ENCODE measurements around the gene SOAT2.

SOAT2 gene

DNA sequence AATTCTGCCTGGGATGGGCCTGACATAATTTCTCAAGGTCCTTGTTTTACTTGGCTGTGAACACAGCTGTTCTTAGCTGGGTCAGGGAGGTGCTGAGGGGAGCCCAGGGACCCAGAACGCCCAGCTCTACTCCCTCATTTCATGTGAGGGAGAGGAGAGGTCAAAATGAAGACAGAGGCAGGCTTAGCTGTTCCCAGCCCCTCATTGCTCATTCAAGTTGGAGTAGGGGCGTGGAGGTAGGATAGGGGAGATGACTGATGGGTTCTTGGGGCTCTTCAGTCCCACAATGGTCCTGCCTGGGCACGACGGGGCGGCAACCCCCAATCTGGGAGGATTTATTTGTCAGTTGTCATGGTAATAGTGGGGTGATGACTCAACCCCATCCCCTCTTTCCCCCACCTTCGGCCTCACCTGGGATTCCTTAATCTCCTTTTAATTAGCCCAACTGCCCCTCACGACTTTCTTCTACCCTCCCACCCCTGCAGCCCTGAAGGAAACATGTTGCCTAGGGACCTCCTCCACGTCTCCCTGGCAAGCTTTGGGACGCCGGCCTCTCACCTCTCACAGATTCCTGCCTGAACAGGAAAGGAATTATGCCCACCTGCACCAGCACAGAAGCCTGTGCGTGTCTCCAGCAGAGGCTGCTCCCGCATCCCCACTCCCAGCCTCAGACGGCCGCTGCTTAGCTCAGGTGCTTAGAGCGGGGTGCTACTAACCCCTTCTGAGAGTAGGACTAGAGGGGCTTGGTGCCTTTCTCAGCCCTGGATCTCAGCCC, 34.3 kb upstream of the SOAT2 start:
- Mint-ChIP-seq H3K27ac (no peak overlapping the region), H3K4me3 (no peak overlapping the region), H3K4me1 (peaks cover 10% of the 10 kb centered on the region), H3K27me3 (no peaks in the 10 kb centered on the region), H3K9me3 (no peaks in the 10 kb centered on the region), H3K36me3 (peaks cover 45% of the 10 kb centered on the region)
- CTCF ChIA-PET = interaction anchor here (1.1 to 12.1 kb wide), 4 partner anchors 11 to 31 kb away, joined by 3 to 250 read pairs (median 25); partner anchors contain the start of genes IGFBP6, SOAT2 and SPRYD3
- no peak for DNase-seq

DNA sequence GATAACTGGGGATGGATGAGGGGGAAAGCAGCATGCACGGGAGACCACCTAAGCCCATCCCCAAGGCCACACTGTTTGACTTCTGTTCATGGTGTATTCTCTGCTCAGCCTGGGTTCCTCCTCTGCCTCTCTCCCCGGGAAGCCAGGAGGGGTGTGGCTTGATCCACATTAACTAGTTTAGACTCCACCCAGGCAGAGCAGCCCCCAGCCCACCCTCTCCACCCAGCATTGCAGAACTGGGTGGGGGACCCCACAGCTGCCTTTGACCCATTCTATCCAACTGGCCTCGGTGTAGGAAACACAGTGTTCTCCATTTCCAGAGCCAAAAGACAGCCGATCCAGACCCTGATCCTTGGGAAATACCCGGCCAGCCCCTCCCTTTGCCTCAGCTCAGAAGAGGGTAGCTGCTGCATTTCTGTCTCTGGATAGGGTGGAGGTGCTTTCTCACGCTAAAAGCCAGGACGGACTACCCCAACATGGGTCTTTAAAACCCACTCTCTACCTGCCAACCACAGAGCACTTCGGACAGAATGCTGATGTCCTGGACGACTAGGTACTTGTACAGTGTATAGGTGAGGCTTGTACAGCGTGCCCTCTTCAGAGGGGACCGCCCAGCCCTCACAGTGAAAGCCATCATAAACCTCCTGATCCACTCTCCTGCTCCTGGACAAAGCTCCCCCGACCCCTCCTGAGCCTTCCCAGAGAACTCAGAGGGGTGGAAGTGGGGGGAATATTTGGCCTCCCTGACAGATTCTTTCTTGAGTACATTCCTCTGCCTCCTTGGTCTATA, 33.5 kb upstream of the SOAT2 start:
- Mint-ChIP-seq H3K4me1 (peaks cover 10% of the 10 kb centered on the region), H3K27ac (no peak overlapping the region), H3K27me3 (no peaks in the 10 kb centered on the region), H3K36me3 (peaks cover 46% of the 10 kb centered on the region), H3K9me3 (no peaks in the 10 kb centered on the region), H3K4me3 (no peak overlapping the region)
- CTCF ChIA-PET = interaction anchor here (12.1 kb wide), 1 partner anchor 30 kb away, joined by 250 read pairs; the partner anchor contains the start of genes IGFBP6 and SOAT2
- no peak for DNase-seq

GRCh38 chr12:53070877-53071492, 32.3 kb upstream of the SOAT2 start:
- no peak for DNase-seq
- H3K9me3 Mint-ChIP-seq = no peaks in the 10 kb centered on the region
- no peak overlapping the region for H3K4me3 Mint-ChIP-seq
- peaks cover 46% of the 10 kb centered on the region for H3K36me3 Mint-ChIP-seq
- no peak overlapping the region for H3K27ac Mint-ChIP-seq
- H3K4me1 Mint-ChIP-seq = peaks cover 8% of the 10 kb centered on the region
- no peaks in the 10 kb centered on the region for H3K27me3 Mint-ChIP-seq
- CTCF ChIA-PET = interaction anchor here (12.1 kb wide), 1 partner anchor 29 kb away, joined by 250 read pairs; the partner anchor contains the start of genes IGFBP6 and SOAT2

DNA sequence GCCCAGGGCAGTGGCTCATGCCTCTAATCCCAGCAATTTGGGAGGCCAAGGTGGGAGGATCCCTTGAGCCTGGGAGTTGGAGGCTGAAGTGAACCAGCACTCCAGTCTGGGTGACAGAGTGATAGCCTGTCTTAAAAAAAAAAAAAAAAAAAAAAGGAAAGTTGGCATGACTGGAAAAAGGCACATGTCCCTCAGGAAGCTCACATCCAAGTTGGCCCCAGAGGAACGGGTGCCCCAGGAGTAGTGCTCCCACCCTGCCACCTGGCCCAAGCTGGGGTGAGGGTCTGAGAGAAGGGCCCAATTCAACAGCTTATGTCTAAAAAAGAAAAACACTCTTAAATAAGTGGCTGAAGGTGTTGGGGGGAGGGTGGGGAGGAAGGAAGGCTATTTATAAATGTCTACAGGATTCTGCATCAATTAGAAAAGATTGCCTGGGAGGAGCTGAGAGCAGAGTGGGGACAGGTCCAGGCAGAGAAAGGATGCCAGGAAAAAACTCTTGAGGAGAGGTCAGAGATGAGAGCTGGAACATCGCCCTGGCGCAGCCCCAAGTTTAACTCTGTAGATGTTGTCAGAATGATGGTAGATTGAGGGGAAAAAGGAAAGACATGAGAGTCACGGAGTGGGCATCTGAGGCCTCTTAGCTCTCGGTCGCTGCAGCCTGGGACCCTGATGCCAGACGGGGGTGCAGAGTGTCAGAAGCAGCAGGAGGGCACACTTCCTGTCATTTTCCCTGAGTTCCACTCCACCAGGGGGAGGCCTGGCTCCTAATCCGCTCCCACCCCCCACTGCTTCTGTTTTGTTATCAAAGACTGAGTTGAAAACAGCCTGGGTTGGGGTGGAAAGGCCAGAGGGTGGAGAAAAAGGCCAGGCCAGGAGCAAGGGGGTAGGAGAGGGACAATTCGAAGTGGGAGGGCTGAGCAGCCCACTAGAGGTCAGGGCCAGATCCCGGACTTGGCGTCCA, 31.4 kb upstream of the SOAT2 start:
- H3K27ac Mint-ChIP-seq = no peak overlapping the region
- H3K4me1 Mint-ChIP-seq = peaks cover 5% of the 10 kb centered on the region
- no peak overlapping the region for H3K4me3 Mint-ChIP-seq
- no peaks in the 10 kb centered on the region for H3K9me3 Mint-ChIP-seq
- DNase-seq = no peak
- H3K27me3 Mint-ChIP-seq = no peaks in the 10 kb centered on the region
- CTCF ChIA-PET = interaction anchor here (0.7 to 12.1 kb wide), 3 partner anchors 22 to 405 kb away, joined by 3 to 250 read pairs (median 4); partner anchors contain the start of genes IGFBP6 and SOAT2
- H3K36me3 Mint-ChIP-seq = peaks cover 41% of the 10 kb centered on the region

DNA sequence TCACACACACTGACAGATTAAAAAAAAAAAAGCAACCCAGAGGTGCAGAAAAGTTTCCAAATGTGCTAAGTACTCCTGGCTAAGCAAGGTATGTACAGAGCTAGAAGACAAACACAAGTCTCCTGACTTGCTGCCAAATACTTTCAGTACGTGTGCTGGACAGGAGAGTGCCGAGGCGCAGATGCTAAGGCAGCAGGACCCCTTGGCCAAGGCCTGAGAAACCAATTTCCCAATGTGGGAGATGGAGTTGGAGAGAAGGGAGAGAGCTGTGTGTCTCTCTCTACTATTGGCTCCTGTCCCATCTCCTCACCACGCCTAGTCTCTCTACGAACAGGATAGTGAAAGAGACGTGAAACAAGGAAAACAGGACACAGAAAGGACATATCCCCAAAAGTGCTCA, 29.4 kb upstream of the SOAT2 start:
- Mint-ChIP-seq H3K4me1 (peaks cover 20% of the 10 kb centered on the region), H3K27ac (no peak overlapping the region), H3K36me3 (peaks cover 39% of the 10 kb centered on the region), H3K9me3 (no peaks in the 10 kb centered on the region), H3K27me3 (no peaks in the 10 kb centered on the region), H3K4me3 (no peak overlapping the region)
- CTCF ChIA-PET = interaction anchor here (1.0 to 12.1 kb wide), 3 partner anchors 8 to 26 kb away, joined by 3 to 250 read pairs (median 4); partner anchors contain the start of genes IGFBP6 and SOAT2
- DNase-seq = no peak

GRCh38 chr12:53074283-53074998, 28.8 kb upstream of the SOAT2 start:
- peaks cover 39% of the 10 kb centered on the region for H3K36me3 Mint-ChIP-seq
- CTCF ChIA-PET = interaction anchor here (1.0 to 12.1 kb wide), 5 partner anchors 8 to 25 kb away, joined by 3 to 250 read pairs (median 4); partner anchors contain the start of genes IGFBP6 and SOAT2
- H3K4me1 Mint-ChIP-seq = peaks cover 23% of the 10 kb centered on the region
- no peak overlapping the region for H3K27ac Mint-ChIP-seq
- no peak overlapping the region for H3K4me3 Mint-ChIP-seq
- no peaks in the 10 kb centered on the region for H3K27me3 Mint-ChIP-seq
- no peak for DNase-seq
- no peaks in the 10 kb centered on the region for H3K9me3 Mint-ChIP-seq

DNA sequence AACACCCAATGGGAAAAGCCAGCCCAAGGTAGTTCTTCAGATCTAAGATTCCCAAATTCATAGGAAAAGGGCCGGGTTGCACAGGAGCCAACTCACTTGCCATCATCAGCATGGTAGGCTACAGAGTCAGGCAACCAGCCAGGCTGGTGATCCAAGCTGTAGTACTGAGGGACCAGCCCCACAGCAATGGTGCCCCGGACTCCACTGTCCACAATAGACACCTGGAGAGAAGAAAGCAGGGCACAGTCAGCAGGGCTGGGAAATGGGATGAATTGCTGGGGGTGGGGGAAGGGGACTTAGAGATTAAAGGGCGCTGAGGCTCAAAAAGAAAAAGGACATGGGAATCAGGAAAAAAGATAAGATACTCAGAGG, 28.3 kb upstream of the SOAT2 start:
- H3K27me3 Mint-ChIP-seq = no peaks in the 10 kb centered on the region
- H3K36me3 Mint-ChIP-seq = peaks cover 39% of the 10 kb centered on the region
- DNase-seq = no peak
- no peak overlapping the region for H3K4me3 Mint-ChIP-seq
- CTCF ChIA-PET = interaction anchor here (1.0 to 3.2 kb wide), 3 partner anchors 9 to 24 kb away, joined by 3 to 41 read pairs (median 4); no protein-coding TSS in a partner anchor
- H3K4me1 Mint-ChIP-seq = peaks cover 27% of the 10 kb centered on the region
- H3K9me3 Mint-ChIP-seq = no peaks in the 10 kb centered on the region
- no peak overlapping the region for H3K27ac Mint-ChIP-seq

GRCh38 chr12:53076461-53076860, 26.8 kb upstream of the SOAT2 start:
- H3K9me3 Mint-ChIP-seq = no peaks in the 10 kb centered on the region
- no peak for DNase-seq
- H3K27ac Mint-ChIP-seq = no peak overlapping the region
- H3K4me3 Mint-ChIP-seq = no peak overlapping the region
- H3K36me3 Mint-ChIP-seq = peaks cover 32% of the 10 kb centered on the region
- H3K27me3 Mint-ChIP-seq = no peaks in the 10 kb centered on the region
- CTCF ChIA-PET = interaction anchor here (1.3 to 3.2 kb wide), 2 partner anchors 10 kb away, joined by 3 to 41 read pairs; no protein-coding TSS in a partner anchor
- peaks cover 31% of the 10 kb centered on the region for H3K4me1 Mint-ChIP-seq

DNA sequence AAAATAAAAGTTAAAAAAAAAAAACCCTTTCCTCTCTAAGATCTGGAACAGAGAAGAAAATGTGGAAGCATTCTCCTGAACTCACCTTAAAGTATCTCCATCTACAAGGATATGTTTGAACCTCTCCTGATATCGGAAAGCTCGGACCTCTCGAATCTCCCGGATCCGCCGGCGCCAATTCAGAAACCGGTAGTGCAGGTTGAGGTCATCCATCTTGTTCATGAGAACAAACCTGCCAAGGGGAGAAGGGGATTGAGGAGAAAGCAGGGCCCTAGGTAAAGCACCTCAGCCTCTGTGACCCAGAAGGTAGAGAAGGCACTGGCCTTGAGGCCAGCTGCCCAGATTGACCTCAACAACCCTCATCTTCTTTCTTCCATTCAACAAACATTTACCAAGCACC, 26.3 kb upstream of the SOAT2 start:
- peak overlapping the region; percentile 40 for H3K4me3 Mint-ChIP-seq
- no peaks in the 10 kb centered on the region for H3K9me3 Mint-ChIP-seq
- H3K36me3 Mint-ChIP-seq = peaks cover 28% of the 10 kb centered on the region
- H3K27me3 Mint-ChIP-seq = no peaks in the 10 kb centered on the region
- peak overlapping the region; percentile 1 for H3K27ac Mint-ChIP-seq
- DNase-seq = no peak
- CTCF ChIA-PET = interaction anchor here (1.3 to 3.7 kb wide), 3 partner anchors 9 to 23 kb away, joined by 3 to 41 read pairs (median 10); no protein-coding TSS in a partner anchor
- peaks cover 31% of the 10 kb centered on the region for H3K4me1 Mint-ChIP-seq

- no peak for DNase-seq
- H3K4me1 Mint-ChIP-seq = peaks cover 29% of the 10 kb centered on the region
- no peaks in the 10 kb centered on the region for H3K9me3 Mint-ChIP-seq
- H3K36me3 Mint-ChIP-seq = peaks cover 17% of the 10 kb centered on the region
- no peaks in the 10 kb centered on the region for H3K27me3 Mint-ChIP-seq
- H3K27ac Mint-ChIP-seq = peak overlapping the region; percentile 92
- H3K4me3 Mint-ChIP-seq = peak overlapping the region; percentile 92
- CTCF ChIA-PET = interaction anchor here (0.6 to 3.7 kb wide), 7 partner anchors 12 to 242 kb away, joined by 3 to 47 read pairs (median 4); partner anchors contain the start of genes AAAS, IGFBP6 and SOAT2
Measured at GRCh38 chr12:53078425-53079225, 24.7 kb upstream of the SOAT2 start.

GRCh38 chr12:53079226-53080117, 23.8 kb upstream of the SOAT2 start, which contains the start of gene SPRYD3:
Gene SPRYD3 (minus strand): TSS chr12:53079390. CDS start chr12:53079333, 57 bp downstream.
- peak; percentile 98 for DNase-seq
- H3K9me3 Mint-ChIP-seq = no peaks in the 10 kb centered on the region
- peak within 1 kb of the TSS; percentile 92 for H3K4me3 Mint-ChIP-seq
- CTCF ChIA-PET = interaction anchor here (0.8 to 3.7 kb wide), 8 partner anchors 13 to 666 kb away, joined by 3 to 47 read pairs (median 4); partner anchors contain the start of genes AAAS, IGFBP6 and SOAT2
- peaks cover 11% of the 10 kb centered on the region for H3K36me3 Mint-ChIP-seq
- H3K27me3 Mint-ChIP-seq = no peaks in the 10 kb centered on the region
- H3K4me1 Mint-ChIP-seq = peaks cover 29% of the 10 kb centered on the region
- peak within 1 kb of the TSS; percentile 92 for H3K27ac Mint-ChIP-seq
